Islet of Langerhans (tissue), 1 donor: ENCODE measurements around the gene PPP2R3C.
A peak's percentile ranks its signal among the peaks of the same experiment; 100 is the strongest.
"Not testable (repeated sequence)": the region's sequence is repeated elsewhere in the genome, so short reads cannot be mapped to it uniquely, and the experiment has no call there.

Experiments used
- FAIRE-seq: peaks from one replicate; lab custom pipeline; 2011; peaks lifted over from hg19 to GRCh38; lab: Jason Lieb, UNC

PPP2R3C gene

GRCh38 chr14:35124127-35124526, 2.3 kb upstream of the PPP2R3C start:
- no peak for FAIRE-seq

GRCh38 chr14:35123388-35123703, 1.6 kb upstream of the PPP2R3C start:
- no peak for FAIRE-seq

- FAIRE-seq = no peak
Measured at GRCh38 chr14:35122696-35123387, 1.1 kb upstream of the PPP2R3C start.

- no peak for FAIRE-seq
Measured at GRCh38 chr14:35121026-35121886, 534 bp downstream of the PPP2R3C start.

- FAIRE-seq = no peak
Measured at GRCh38 chr14:35117112-35117511, 4.7 kb downstream of the PPP2R3C start.

GRCh38 chr14:35116242-35116641, 5.5 kb downstream of the PPP2R3C start:
- FAIRE-seq = no peak

- FAIRE-seq = no peak
Measured at GRCh38 chr14:35114036-35114435, 7.8 kb downstream of the PPP2R3C start.

- no peak for FAIRE-seq
Measured at GRCh38 chr14:35113308-35113950, 8.4 kb downstream of the PPP2R3C start.

GRCh38 chr14:35112641-35113040, 9.1 kb downstream of the PPP2R3C start:
- FAIRE-seq = no peak

- FAIRE-seq = peak; percentile 64
Measured at GRCh38 chr14:35107866-35108265, 13.9 kb downstream of the PPP2R3C start.

- not testable (repeated sequence) for FAIRE-seq
Measured at GRCh38 chr14:35094645-35095044, 27.1 kb downstream of the PPP2R3C start.

GRCh38 chr14:35088514-35088913, 33.3 kb downstream of the PPP2R3C start:
- no peak for FAIRE-seq

GRCh38 chr14:35085441-35085840, 36.3 kb downstream of the PPP2R3C start:
- no peak for FAIRE-seq

- FAIRE-seq = no peak
Measured at GRCh38 chr14:35083530-35084150, 38.1 kb downstream of the PPP2R3C start.

GRCh38 chr14:35079742-35080141, 42.0 kb downstream of the PPP2R3C start:
- no peak for FAIRE-seq

GRCh38 chr14:35078082-35078481, 43.7 kb downstream of the PPP2R3C start:
- no peak for FAIRE-seq

GRCh38 chr14:35073486-35073885, 48.3 kb downstream of the PPP2R3C start:
- FAIRE-seq = no peak

- FAIRE-seq = no peak
Measured at GRCh38 chr14:35072226-35072625, 49.6 kb downstream of the PPP2R3C start.

GRCh38 chr14:35068238-35069012, 53.4 kb downstream of the PPP2R3C start:
- FAIRE-seq = no peak

GRCh38 chr14:35065731-35066130, 56.1 kb downstream of the PPP2R3C start:
- not testable (repeated sequence) for FAIRE-seq

GRCh38 chr14:35061113-35061791, 60.5 kb downstream of the PPP2R3C start:
- not testable (repeated sequence) for FAIRE-seq
